GM12872 (cell line): Measurements from ENCODE around the gene PPP6R3.

Experiments
- CTCF ChIP-seq: IDR thresholded peaks from 3 replicates; pipeline ENCODE4 v1.5.1; 2011; ENCODE audit warnings: low read depth, mild to moderate bottlenecking, low read length, moderate library complexity; ENCODE audit not compliant: insufficient read depth

Gene PPP6R3

DNA sequence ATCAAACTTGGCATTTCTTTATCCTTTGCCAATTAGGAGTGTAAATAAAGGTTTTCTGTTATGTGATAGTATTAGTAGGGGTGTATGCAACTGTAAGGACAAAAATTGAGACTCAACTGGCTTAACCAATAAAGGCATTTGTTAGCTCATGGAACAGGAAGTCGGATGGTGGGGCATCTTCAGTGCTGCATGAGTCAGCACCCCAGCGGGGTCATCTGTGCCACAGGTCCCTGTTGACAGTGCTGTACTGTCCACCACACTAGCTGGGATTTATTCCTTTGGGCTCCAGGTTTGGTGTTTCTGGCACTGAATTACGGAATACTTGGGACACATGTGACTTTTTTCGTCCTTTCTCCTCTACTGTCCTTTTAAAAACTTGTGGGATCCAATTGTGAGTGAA is 86.0 kb downstream of the PPP6R3 start:
- no peak for TF ChIP-seq CTCF

- no peak for TF ChIP-seq CTCF
These were observed 89.4 kb downstream of the PPP6R3 start for GRCh38 chr11:68549789-68550484.

GRCh38 chr11:68550485-68550817 is 89.9 kb downstream of the PPP6R3 start:
- no peak for TF ChIP-seq CTCF

DNA sequence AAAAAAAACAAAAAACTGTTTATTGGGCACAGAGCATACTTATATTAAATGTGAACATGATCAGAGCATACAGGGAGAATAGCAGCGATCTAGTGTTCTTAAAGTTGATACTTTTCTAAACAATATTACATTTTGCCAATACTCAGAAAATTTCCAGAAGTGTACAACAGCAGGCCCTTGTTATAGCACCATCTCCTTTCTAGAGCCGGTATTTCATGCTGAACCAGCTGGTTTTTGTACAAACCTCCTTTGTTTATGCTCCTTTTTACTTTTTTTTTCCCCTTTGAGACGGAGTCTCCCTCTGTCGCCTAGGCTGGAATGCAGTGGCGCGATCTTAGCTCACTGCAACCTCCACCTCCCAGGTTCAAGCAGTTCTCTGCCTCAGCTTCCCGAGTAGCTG is 90.7 kb downstream of the PPP6R3 start:
- TF ChIP-seq CTCF, result no peak

GRCh38 chr11:68551777-68552176 is 91.2 kb downstream of the PPP6R3 start:
- TF ChIP-seq CTCF, result no peak

GRCh38 chr11:68552542-68552941 is 92.0 kb downstream of the PPP6R3 start:
- TF ChIP-seq CTCF, result no peak

- no peak for TF ChIP-seq CTCF
These were observed 99.7 kb downstream of the PPP6R3 start for GRCh38 chr11:68560216-68560615.
